HG03066 (cell line): ENCODE data around the gene SLC36A4.
A peak's percentile ranks its signal among the peaks of the same experiment; 100 is the strongest.
"Not testable (repeated sequence)": the region's sequence is repeated elsewhere in the genome, so short reads cannot be mapped to it uniquely, and the experiment has no call there.

Experiments
- ATAC-seq: cut with Tn5 transposase; IDR thresholded peaks from one replicate; pipeline ENCODE4 v1.9.1; 2021; ENCODE audit warnings: low read depth; ENCODE audit not compliant: unreplicated experiment

Gene SLC36A4

DNA sequence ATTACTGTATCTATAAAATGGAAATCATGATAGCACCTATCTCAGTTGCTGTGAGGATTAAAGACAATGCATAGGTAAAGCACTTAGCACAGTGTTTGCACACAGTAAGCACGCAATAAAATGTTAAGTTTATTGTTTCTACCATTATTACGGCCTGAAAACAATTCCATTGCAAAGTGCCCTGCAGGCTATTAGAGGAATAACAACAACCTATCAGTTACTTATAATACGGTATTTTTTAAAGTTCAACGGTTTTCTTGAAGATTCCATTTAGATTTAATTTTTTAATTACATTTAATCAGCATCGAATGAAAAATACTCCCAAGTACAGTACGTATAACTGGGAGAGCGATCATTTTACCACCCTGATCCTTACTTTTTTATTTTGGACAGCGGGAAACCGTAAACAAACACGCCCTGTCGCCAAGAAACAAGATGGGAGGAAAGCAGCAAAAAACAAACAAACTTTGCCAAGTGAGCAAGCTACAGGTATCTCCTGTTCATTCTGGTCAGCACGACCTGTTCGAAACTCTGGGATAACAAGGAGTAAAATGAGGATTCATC lies 893 bp downstream of the SLC36A4 start:
- ATAC-seq: peak; percentile 14

GRCh38 chr11:93194673-93195291 lies 3.0 kb downstream of the SLC36A4 start:
- ATAC-seq: no peak

- ATAC-seq: no peak
These were observed 4.1 kb downstream of the SLC36A4 start for GRCh38 chr11:93193731-93194130.

- ATAC-seq: no peak
These were observed 5.6 kb downstream of the SLC36A4 start for GRCh38 chr11:93192163-93192562.

DNA sequence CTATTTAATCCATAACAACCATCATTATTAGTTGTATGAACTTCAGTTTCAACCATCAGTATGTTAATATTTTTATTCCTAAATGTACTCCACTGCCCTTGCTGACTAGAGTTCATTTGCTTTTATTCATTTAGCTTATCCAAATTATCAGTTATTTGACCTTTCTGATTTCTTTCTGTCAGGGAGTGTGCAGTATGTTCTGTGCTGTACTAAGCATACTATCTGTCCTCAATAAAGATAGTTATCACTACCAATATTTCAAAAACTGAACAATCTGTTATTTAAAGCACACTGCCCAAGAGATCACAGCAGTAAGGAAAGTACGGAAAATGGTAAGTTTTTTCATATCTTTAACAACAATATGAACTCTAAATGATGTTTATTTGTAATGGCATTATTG lies 8.3 kb downstream of the SLC36A4 start:
- ATAC-seq: no peak

DNA sequence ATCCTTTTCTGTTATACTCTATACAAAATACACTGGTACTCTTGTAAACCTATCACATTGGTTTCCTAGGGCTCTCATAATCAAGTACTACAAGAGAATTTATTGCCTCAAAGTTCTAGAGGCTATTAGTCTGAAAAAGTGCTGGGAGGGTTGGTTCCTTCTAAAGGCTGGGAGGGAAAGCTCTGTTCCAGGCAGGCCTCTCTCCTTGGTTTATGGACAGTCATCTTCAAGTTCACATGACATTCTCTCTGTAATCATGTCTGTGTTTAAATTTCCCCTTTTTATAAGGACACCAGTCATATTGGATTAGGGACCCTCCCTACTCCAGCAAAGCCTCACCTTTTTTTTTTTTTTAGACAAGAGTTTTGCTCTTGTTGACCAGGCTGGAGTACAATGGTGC lies 9.1 kb downstream of the SLC36A4 start:
- no peak for ATAC-seq

DNA sequence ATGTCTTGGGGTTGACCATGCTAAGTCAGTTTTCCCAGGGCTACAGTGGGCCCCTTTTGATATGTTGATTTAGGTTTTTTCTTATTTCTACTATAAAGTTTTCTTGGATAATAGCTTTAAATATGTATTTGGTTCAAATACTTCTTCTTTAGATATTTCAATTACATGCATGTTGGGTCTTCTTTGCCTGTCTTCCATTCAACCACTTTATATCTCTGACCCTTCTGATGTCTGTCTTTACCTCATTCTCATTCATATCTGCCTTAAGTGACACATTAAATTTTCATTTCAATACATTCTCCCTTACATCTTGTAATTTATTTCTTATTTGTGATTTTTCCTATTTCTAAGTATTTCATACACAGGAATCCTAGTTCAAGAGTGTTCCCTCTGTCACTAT lies 10.5 kb downstream of the SLC36A4 start:
- ATAC-seq: no peak

DNA sequence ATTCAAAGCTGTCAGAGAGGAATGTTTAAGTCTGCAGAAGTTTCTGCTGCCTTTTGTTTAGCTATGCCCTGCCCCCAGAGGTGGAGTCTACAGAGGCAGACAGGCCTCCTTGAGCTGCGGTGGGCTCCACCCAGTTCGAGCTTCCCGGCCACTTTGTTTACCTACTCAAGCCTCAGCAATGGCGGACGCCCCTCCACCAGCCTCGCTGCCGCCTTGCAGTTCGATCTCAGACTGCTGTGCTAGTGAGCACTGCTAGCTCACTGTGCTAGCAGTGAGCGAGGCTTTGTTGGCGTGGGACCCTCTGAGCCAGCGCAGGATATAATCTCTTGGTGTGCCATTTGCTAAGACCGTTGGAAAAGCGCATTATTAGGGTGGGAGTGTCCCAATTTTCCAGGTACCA lies 19.9 kb downstream of the SLC36A4 start:
- ATAC-seq: not testable (repeated sequence)

GRCh38 chr11:93169950-93170561 lies 27.7 kb downstream of the SLC36A4 start:
- ATAC-seq: no peak

DNA sequence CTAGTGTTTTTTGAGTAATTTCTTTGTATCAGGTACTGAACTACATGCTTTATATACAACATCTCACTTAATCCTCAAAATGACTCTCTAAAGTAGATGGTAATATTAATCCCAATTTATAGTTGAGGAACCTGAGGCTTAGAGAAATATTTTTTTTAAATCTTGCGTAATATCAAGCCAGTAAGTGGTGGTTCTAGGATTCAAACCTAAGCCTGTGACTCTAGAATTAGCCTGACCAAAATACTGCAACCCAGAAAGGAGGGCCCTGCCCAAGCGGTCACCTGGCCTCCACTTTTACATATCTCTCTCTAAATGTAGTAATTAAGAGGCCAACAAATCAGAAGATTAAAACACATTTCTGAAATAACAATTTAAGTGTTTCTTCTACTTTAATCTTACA lies 28.6 kb downstream of the SLC36A4 start:
- ATAC-seq: no peak

DNA sequence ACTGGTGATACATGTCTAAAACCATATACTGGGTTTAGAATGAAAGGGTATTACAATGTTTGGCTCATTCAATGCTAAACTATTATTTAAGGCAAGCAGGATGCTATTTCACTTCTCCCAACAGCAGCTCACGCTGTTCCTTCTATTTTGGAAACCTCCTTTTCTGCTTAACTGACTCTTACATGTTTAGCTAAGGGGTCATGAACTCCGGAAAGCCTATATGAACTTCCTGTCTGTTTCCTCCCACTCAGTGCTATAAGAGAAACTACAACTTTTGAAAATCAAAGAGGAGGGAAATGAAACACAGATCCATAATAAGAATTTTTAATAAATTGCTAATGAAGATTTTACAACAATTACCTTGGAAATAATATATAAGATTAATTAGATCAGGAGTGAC lies 30.9 kb downstream of the SLC36A4 start:
- peak; percentile 71 for ATAC-seq

GRCh38 chr11:93166194-93166593 lies 31.6 kb downstream of the SLC36A4 start:
- no peak for ATAC-seq

DNA sequence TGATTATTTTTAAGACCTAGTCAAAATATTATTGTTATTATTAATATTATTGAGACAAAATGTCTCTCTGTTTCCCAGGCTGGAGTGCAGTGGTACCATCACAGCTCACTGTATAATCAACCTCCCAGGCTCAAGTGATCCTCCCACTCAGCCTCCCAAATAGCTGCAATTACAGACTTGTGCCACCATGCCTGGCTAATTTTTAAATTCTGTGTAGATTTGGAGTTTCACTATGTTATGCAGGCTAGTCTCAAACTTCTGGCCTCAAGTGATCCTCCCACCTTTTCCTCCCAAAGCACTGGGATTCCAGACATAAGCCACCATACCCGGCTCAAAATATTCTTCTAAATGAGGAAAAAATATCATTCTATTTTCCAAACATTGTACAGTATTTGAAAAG lies 37.0 kb downstream of the SLC36A4 start:
- no peak for ATAC-seq

GRCh38 chr11:93160156-93160555 lies 37.6 kb downstream of the SLC36A4 start:
- no peak for ATAC-seq

- no peak for ATAC-seq
These were observed 38.1 kb downstream of the SLC36A4 start for GRCh38 chr11:93159721-93160120.

DNA sequence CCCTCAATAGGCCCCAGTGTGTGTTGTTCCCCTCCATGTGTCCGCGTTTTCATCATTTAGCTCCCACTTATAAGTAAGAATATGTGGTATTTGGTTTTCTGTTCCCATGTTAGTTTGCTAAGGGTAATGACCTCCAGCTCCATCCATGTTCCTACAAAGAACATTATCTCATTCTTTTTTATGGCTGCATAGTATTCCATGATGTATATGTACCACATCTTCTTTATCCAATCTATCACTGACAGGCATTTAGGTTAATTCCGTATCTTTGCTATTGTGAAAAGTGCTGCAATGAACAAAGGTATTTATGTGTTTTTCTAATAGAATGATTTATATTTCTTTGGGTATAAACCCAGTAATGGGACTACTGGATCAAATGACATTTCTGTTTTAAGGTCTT lies 42.1 kb downstream of the SLC36A4 start:
- ATAC-seq: no peak

DNA sequence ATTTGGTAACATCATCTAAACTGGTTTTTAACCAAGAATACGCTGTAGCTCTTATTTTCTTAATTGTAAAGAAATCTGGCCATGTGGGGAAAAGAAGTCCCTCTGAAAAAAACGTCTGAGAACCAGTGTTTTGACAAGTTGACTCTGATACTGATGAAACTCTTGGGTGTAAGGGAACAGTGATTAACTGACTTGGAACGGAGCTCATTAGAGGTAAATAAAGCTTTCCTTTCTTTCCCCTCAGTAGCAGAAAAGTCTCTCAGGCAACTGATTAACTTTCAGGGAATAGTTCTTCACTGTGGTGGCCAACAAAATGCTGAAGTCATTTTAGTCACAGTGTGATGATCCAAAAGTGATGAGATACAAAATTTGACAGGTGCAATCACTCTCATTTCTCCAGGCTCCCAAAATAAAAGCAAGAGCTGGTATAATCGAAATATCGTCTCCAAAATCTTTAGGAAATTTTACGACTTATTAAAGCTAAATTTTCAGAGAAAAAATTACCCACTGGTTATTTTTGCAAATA lies 52.3 kb downstream of the SLC36A4 start:
- no peak for ATAC-seq

- no peak for ATAC-seq
These were observed 54.0 kb downstream of the SLC36A4 start for GRCh38 chr11:93143800-93144199.

- no peak for ATAC-seq
These were observed 54.6 kb downstream of the SLC36A4 start for GRCh38 chr11:93143186-93143585.

DNA sequence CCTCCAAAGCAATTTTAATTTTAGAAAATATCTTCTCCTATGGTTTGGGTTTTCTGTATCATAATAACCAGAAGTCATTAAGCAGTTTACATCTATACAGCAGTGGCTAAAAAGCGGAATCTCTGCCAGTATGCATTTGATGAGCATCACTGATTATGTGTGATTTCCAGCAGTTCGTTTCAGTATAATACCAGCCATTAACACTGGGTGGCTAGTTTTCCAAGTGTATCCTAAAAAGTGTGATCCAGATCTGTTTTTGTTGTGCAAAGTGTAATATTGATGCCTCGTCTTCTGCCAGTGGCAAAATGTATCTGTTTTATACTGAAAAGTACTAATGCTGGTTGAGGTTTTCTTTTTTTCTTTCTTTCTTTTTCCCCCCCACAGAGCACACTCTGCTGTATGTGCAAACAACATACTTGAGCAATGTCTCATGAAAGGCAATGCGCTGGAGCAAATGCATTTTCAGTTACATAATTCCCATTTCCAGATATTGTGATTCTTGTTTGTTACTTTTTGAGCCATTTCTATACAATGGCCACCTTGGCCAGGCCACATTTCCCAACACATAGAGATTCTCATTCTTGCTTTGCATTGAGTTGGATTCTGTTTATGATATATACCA lies 64.2 kb downstream of the SLC36A4 start:
- no peak for ATAC-seq

DNA sequence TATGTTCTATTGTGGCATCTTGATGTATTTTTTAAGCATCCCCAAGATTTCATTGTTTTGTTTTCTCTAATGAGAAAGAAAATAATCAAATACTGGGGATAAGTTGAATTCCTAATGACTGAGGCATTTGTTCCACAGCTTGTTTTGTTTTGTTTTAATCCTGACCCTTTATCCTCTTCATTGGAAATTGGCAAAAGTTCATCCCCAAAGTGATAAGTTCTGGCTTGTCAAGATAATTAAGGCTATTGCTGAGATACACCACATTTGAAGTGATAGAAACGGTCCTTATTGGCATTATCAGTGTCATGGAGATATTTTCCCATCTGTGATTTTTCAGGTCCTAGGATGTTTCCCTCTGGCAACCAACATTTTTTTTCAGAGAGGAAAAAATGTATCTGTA lies 65.0 kb downstream of the SLC36A4 start:
- ATAC-seq: no peak

DNA sequence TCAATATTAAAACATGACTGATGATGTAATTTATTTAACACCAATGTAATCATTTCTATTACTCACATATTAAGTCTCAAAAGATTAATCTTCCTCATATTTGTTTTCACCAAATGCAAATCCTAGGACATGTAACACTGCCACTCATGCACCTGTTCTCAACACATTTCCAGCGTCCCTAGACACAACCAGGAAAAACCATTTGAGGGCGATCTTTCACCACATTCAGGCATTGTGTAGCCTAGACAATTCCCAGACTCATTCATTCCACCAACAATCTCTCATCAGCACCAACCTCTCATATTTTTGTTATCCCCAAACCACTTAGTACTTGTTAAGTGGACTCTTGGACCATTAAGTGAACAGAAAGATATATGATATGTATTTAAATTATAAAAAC lies 66.1 kb downstream of the SLC36A4 start:
- no peak for ATAC-seq
